ENCODE measurements around the gene SEMA4D. TPM values are rescaled to one million over a fixed set of nuclear protein-coding genes. Genes with fewer than 3 reads are reported as not detected.

SEMA4D gene
- total RNA-seq, 1 experiment from 2014 or later: 8.0 TPM

DNA sequence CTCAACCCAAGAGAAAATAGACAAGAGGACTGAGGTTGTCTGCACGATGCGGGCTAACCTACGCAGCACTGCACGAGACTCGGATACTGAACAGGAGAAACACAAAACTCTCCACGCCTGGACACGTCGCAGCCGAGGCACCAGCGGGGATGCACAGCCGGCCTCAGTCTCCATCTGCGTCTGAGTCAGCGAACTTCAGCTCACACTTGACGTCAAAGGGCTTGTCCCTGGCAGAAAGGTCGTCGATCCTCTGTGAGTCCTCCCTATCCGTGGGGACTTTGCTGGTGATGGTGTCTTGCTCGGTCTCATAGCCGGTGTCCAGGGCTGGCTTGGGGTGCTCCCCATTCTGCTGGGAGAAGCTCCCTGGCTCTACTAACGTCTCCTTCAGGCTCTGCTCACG is 119.4 kb downstream of the SEMA4D start:
- H3K36me3 ChIP-seq (ENCODE audit: low read depth, low read length): no peaks in the 10 kb centered on the region
- no peaks in the 10 kb centered on the region for H3K27me3 ChIP-seq (ENCODE audit: low read length)
- H3K9me2 ChIP-seq (replicated peaks; ENCODE audit: low read length): no peaks in the 10 kb centered on the region
- ChIA-PET POLR2A (ENCODE audit: unreplicated experiment) (no interaction called here), CTCF (no interaction called here)
- no peak overlapping the region for H3K27ac ChIP-seq (ENCODE audit: low read length)
- DNase-seq (no peak), ATAC-seq (no peak)
- no peaks in the 10 kb centered on the region for H3K4me1 ChIP-seq (ENCODE audit: insufficient read depth, low read length)
- no peak overlapping the region for H3K4me3 ChIP-seq (ENCODE audit: low read length)
- no peak overlapping the region for H3K4me2 ChIP-seq (ENCODE audit: low read length)
- no peaks in the 10 kb centered on the region for H3K79me2 ChIP-seq (ENCODE audit: low read length)
- H3F3A ChIP-seq (ENCODE audit: low read length, unreplicated experiment): no peaks in the 10 kb centered on the region
- H3K9me3 ChIP-seq (ENCODE audit: low read length): no peaks in the 10 kb centered on the region
- no peaks in the 10 kb centered on the region for H4K20me1 ChIP-seq (ENCODE audit: low read length)
- intact Hi-C loops (cut with micrococcal nuclease): no loop called here
- no peak overlapping the region for H2AFZ ChIP-seq (ENCODE audit: low read length)
- TF ChIP-seq EZH2phosphoT487 (IDR thresholded peaks at IDR 0.05; ENCODE audit: borderline replicate concordance, low read length) (no peak), EZH2 (IDR thresholded peaks at IDR 0.05; ENCODE audit: low read length, unreplicated experiment) (no peak)
- TF ChIP-seq, protein P1, sequence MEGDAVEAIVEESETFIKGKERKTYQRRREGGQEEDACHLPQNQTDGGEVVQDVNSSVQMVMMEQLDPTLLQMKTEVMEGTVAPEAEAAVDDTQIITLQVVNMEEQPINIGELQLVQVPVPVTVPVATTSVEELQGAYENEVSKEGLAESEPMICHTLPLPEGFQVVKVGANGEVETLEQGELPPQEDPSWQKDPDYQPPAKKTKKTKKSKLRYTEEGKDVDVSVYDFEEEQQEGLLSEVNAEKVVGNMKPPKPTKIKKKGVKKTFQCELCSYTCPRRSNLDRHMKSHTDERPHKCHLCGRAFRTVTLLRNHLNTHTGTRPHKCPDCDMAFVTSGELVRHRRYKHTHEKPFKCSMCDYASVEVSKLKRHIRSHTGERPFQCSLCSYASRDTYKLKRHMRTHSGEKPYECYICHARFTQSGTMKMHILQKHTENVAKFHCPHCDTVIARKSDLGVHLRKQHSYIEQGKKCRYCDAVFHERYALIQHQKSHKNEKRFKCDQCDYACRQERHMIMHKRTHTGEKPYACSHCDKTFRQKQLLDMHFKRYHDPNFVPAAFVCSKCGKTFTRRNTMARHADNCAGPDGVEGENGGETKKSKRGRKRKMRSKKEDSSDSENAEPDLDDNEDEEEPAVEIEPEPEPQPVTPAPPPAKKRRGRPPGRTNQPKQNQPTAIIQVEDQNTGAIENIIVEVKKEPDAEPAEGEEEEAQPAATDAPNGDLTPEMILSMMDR (conservative IDR thresholded peaks at IDR 0.05; ENCODE audit: low read depth, low read length): no peak
- no TSS peak for BruUV-seq (replicated peaks)
- H3K9ac ChIP-seq (ENCODE audit: low read length): no peak overlapping the region

DNA sequence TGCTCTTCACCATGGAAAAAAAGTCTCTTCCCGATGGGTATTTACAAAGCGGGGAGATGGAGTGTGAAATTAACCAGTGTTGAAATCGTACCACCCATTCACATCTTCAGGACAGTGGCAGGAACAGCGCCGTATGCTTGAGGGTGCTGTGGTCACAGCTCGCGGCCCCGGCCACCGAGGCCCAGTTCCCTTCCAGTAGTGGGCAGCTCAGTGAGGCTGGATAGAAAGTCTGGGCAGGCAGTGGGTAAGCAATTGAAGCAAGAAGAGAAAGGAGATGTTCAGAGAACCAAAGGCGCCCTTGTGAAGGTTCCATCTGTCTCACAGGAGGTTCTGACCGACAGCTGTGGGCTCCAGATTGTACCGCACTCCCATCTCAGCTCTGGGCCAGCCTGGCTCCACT is 120.5 kb downstream of the SEMA4D start:
- Histone ChIP-seq H3K79me2 (ENCODE audit: low read length) (no peaks in the 10 kb centered on the region), H3K9me3 (ENCODE audit: low read length) (no peaks in the 10 kb centered on the region), H3K4me2 (ENCODE audit: low read length) (no peak overlapping the region), H3K36me3 (ENCODE audit: low read depth, low read length) (no peaks in the 10 kb centered on the region), H3K27me3 (ENCODE audit: low read length) (no peaks in the 10 kb centered on the region), H3K27ac (ENCODE audit: low read length) (no peak overlapping the region), H3F3A (ENCODE audit: low read length, unreplicated experiment) (no peaks in the 10 kb centered on the region), H3K4me3 (ENCODE audit: low read length) (no peak overlapping the region), H4K20me1 (ENCODE audit: low read length) (no peaks in the 10 kb centered on the region), H2AFZ (ENCODE audit: low read length) (no peak overlapping the region), H3K9me2 (replicated peaks; ENCODE audit: low read length) (no peaks in the 10 kb centered on the region), H3K9ac (ENCODE audit: low read length) (no peak overlapping the region), H3K4me1 (ENCODE audit: insufficient read depth, low read length) (no peaks in the 10 kb centered on the region)
- TF ChIP-seq, protein P1 (conservative IDR thresholded peaks at IDR 0.05; ENCODE audit: low read depth, low read length): no peak
- no peak for TF ChIP-seq EZH2phosphoT487 (IDR thresholded peaks at IDR 0.05; ENCODE audit: borderline replicate concordance, low read length)
- TF ChIP-seq EZH2 (IDR thresholded peaks at IDR 0.05; ENCODE audit: low read length, unreplicated experiment): no peak
- ATAC-seq: no peak
- CTCF ChIA-PET: no interaction called here
- BruUV-seq (replicated peaks): no TSS peak
- POLR2A ChIA-PET (ENCODE audit: unreplicated experiment): no interaction called here
- no peak for DNase-seq
- intact Hi-C loops (cut with micrococcal nuclease): no loop called here

DNA sequence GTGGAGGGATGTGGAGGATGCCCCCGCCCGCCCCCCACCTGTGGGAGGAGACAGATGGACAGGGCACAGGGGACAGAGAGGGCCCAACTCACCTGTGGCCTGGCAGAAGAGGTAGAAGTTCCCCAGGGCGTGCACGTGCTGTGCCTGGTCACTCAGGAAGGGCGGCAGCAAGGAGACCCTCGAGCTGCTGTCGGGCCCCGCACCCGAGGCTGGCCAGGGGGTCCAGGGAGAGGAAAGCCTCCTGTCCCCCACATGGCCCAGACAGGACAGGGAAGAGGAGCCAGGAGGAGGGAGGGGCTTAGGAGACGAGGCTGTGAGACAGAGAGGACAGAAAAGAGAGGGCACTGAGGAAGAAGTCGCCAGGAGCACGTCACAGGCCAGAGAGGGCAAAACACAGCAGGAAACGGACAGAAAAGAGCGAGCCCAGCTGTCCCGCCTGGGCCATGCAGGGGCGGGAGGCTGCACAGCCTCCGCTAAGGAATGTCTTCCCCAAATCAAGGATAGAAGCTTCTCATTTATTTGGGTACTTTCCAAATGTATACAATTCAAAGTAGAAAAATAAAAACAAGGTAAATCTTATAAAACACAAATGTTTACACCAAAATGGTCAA is 121.1 kb downstream of the SEMA4D start:
- TF ChIP-seq EZH2phosphoT487 (IDR thresholded peaks at IDR 0.05; ENCODE audit: borderline replicate concordance, low read length) (no peak), EZH2 (IDR thresholded peaks at IDR 0.05; ENCODE audit: low read length, unreplicated experiment) (no peak)
- TF ChIP-seq, protein P1 (conservative IDR thresholded peaks at IDR 0.05; ENCODE audit: low read depth, low read length): no peak
- ChIA-PET CTCF (no interaction called here), POLR2A (ENCODE audit: unreplicated experiment) (no interaction called here)
- intact Hi-C loops (cut with micrococcal nuclease): no loop called here
- Histone ChIP-seq H3K9ac (ENCODE audit: low read length) (no peak overlapping the region), H3K4me3 (ENCODE audit: low read length) (no peak overlapping the region), H3K4me1 (ENCODE audit: insufficient read depth, low read length) (no peaks in the 10 kb centered on the region), H3K79me2 (ENCODE audit: low read length) (no peaks in the 10 kb centered on the region), H3K27me3 (ENCODE audit: low read length) (no peaks in the 10 kb centered on the region), H3K4me2 (ENCODE audit: low read length) (no peak overlapping the region), H3K36me3 (ENCODE audit: low read depth, low read length) (no peaks in the 10 kb centered on the region), H3K9me3 (ENCODE audit: low read length) (no peaks in the 10 kb centered on the region), H3F3A (ENCODE audit: low read length, unreplicated experiment) (no peaks in the 10 kb centered on the region), H3K9me2 (replicated peaks; ENCODE audit: low read length) (no peaks in the 10 kb centered on the region), H2AFZ (ENCODE audit: low read length) (no peak overlapping the region), H4K20me1 (ENCODE audit: low read length) (no peaks in the 10 kb centered on the region), H3K27ac (ENCODE audit: low read length) (no peak overlapping the region)
- no TSS peak for BruUV-seq (replicated peaks)
- no peak for ATAC-seq
- DNase-seq: no peak
